Effector memory CD4-positive, alpha-beta T cell (primary cell): Measurements from ENCODE around the gene GLTP.
"Not testable (repeated sequence)": the region's sequence is repeated elsewhere in the genome, so short reads cannot be mapped to it uniquely, and the experiment has no call there.

Experiments
- DNase-seq, 3 donors: peaks; one replicate each; pipeline ENCODE4 v3.0.0-alpha.2; 2020
- H3K27ac ChIP-seq: 2 replicates; pipeline ENCODE4 v1.7.0; 2013; ENCODE audit warnings: mild to moderate bottlenecking, low read length, moderate library complexity; ENCODE audit not compliant: insufficient read depth, poor library complexity, severe bottlenecking
- H3K27me3 ChIP-seq: replicated peaks from 2 replicates; pipeline ENCODE4 v1.7.0; 2013; ENCODE audit warnings: mild to moderate bottlenecking, low read length; ENCODE audit not compliant: insufficient read depth, control insufficient read depth, poor library complexity, severe bottlenecking
- H3K36me3 ChIP-seq: 2 replicates; pipeline ENCODE4 v1.7.0; 2013; ENCODE audit warnings: mild to moderate bottlenecking, low read length, moderate library complexity; ENCODE audit not compliant: control insufficient read depth, insufficient read depth
- H3K4me1 ChIP-seq: 2 replicates; pipeline ENCODE4 v1.7.0; 2013; ENCODE audit warnings: low read length, mild to moderate bottlenecking; ENCODE audit not compliant: control insufficient read depth, insufficient read depth, poor library complexity, severe bottlenecking
- H3K4me3 ChIP-seq: 2 replicates; pipeline ENCODE4 v1.7.0; 2013; ENCODE audit warnings: low read length, low read depth, mild to moderate bottlenecking; ENCODE audit not compliant: insufficient read depth, poor library complexity, severe bottlenecking
- H3K9me3 ChIP-seq: 2 replicates; pipeline ENCODE4 v1.7.0; 2013; ENCODE audit warnings: mild to moderate bottlenecking, low read length, moderate library complexity; ENCODE audit not compliant: control insufficient read depth

The GLTP gene

GRCh38 chr12:109892165-109892715 lies 11.9 kb upstream of the GLTP start:
- H3K27me3 ChIP-seq: no peaks in the 10 kb centered on the region
- H3K4me1 ChIP-seq: peaks cover 12% of the 10 kb centered on the region
- H3K27ac ChIP-seq: no peak overlapping the region
- no peak for DNase-seq
- H3K9me3 ChIP-seq: no peaks in the 10 kb centered on the region
- no peaks in the 10 kb centered on the region for H3K36me3 ChIP-seq
- H3K4me3 ChIP-seq: no peak overlapping the region

- not testable (repeated sequence) for DNase-seq, H3K27ac ChIP-seq, H3K27me3 ChIP-seq, H3K4me3 ChIP-seq, H3K9me3 ChIP-seq, H3K36me3 ChIP-seq
- H3K4me1 ChIP-seq: peaks cover 12% of the 10 kb centered on the region
Observed at GRCh38 chr12:109891731-109892130, 11.4 kb upstream of the GLTP start.

- Histone ChIP-seq H3K27me3 (no peaks in the 10 kb centered on the region), H3K4me1 (peaks cover 12% of the 10 kb centered on the region), H3K4me3 (no peak overlapping the region), H3K27ac (no peak overlapping the region), H3K36me3 (no peaks in the 10 kb centered on the region), H3K9me3 (no peaks in the 10 kb centered on the region)
- no peak for DNase-seq
Observed at GRCh38 chr12:109890620-109891170, 10.4 kb upstream of the GLTP start.

GRCh38 chr12:109888179-109889020 lies 8.1 kb upstream of the GLTP start:
- Histone ChIP-seq H3K4me1 (peaks cover 12% of the 10 kb centered on the region), H3K4me3 (no peak overlapping the region), H3K9me3 (no peaks in the 10 kb centered on the region), H3K27me3 (no peaks in the 10 kb centered on the region), H3K36me3 (no peaks in the 10 kb centered on the region), H3K27ac (peak overlapping the region; percentile 46)
- no peak for DNase-seq

- DNase-seq: no peak
- Histone ChIP-seq H3K36me3 (no peaks in the 10 kb centered on the region), H3K4me1 (peaks cover 12% of the 10 kb centered on the region), H3K4me3 (no peak overlapping the region), H3K27me3 (no peaks in the 10 kb centered on the region), H3K27ac (no peak overlapping the region), H3K9me3 (no peaks in the 10 kb centered on the region)
Observed at GRCh38 chr12:109885616-109886015, 5.3 kb upstream of the GLTP start.

GRCh38 chr12:109883461-109883860 lies 3.1 kb upstream of the GLTP start:
- no peaks in the 10 kb centered on the region for H3K9me3 ChIP-seq
- no peak overlapping the region for H3K27ac ChIP-seq
- no peak for DNase-seq
- no peaks in the 10 kb centered on the region for H3K27me3 ChIP-seq
- peaks cover 20% of the 10 kb centered on the region for H3K4me1 ChIP-seq
- H3K36me3 ChIP-seq: no peaks in the 10 kb centered on the region
- no peak overlapping the region for H3K4me3 ChIP-seq

- Histone ChIP-seq H3K27me3 (no peaks in the 10 kb centered on the region), H3K9me3 (no peaks in the 10 kb centered on the region), H3K27ac (no peak overlapping the region), H3K4me3 (no peak overlapping the region), H3K4me1 (peaks cover 9% of the 10 kb centered on the region), H3K36me3 (no peaks in the 10 kb centered on the region)
- DNase-seq: no peak
Observed at GRCh38 chr12:109881752-109882151, 1.4 kb upstream of the GLTP start.

GRCh38 chr12:109880938-109881337 lies 597 bp upstream of the GLTP start:
- DNase-seq: no peak
- Histone ChIP-seq H3K9me3 (no peaks in the 10 kb centered on the region), H3K27me3 (no peaks in the 10 kb centered on the region), H3K36me3 (no peaks in the 10 kb centered on the region), H3K4me3 (peak overlapping the region; percentile 60), H3K27ac (peak overlapping the region; percentile 71), H3K4me1 (peaks cover 9% of the 10 kb centered on the region)

GRCh38 chr12:109879351-109880042 lies 844 bp downstream of the GLTP start:
- DNase-seq: no peak
- H3K36me3 ChIP-seq: no peaks in the 10 kb centered on the region
- no peaks in the 10 kb centered on the region for H3K9me3 ChIP-seq
- no peaks in the 10 kb centered on the region for H3K27me3 ChIP-seq
- peak overlapping the region; percentile 85 for H3K27ac ChIP-seq
- H3K4me3 ChIP-seq: peak overlapping the region; percentile 79
- H3K4me1 ChIP-seq: peaks cover 9% of the 10 kb centered on the region

GRCh38 chr12:109878749-109879148 lies 1.6 kb downstream of the GLTP start:
- H3K4me3 ChIP-seq: peak overlapping the region; percentile 79

More at GRCh38 chr12:109878749-109879148, 1.6 kb downstream of the GLTP start:
- Histone ChIP-seq H3K27ac (no peak overlapping the region), H3K4me1 (peaks cover 9% of the 10 kb centered on the region), H3K9me3 (no peaks in the 10 kb centered on the region), H3K27me3 (no peaks in the 10 kb centered on the region), H3K36me3 (no peaks in the 10 kb centered on the region)
- DNase-seq: no peak
